ENCODE data around the gene ZG16B.

ZG16B gene

DNA sequence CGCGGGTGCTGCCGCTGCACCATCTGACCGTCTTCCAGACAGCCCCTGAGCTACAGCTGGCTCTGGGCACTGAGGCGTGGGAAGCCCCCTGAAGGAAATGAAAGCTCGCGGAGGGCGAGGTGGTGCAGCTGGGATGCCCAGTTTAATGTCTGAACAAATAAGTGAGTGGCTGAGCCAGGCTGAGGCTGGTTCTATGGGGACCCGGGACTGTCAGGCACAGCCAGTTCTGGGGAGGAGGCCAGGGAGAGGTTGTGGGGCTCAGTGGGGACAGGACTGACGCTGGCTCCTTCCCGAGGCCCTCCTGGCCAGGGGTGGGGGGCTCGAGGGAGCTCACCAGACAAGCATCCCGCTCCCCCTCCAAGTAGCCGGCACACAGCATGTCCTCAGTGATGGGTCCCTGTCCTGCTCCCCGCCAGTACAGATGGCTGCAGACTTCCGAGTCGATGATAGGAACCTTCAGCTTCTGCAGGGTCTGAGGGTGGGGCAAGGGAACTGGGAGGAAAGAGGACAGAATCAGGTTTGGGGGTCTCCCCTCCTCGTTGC, 23.5 kb downstream of the ZG16B start:
- H3K4me3 ChIP-seq (ENCODE audit: low read length), result no peak overlapping the region
- TF ChIP-seq, protein P1, sequence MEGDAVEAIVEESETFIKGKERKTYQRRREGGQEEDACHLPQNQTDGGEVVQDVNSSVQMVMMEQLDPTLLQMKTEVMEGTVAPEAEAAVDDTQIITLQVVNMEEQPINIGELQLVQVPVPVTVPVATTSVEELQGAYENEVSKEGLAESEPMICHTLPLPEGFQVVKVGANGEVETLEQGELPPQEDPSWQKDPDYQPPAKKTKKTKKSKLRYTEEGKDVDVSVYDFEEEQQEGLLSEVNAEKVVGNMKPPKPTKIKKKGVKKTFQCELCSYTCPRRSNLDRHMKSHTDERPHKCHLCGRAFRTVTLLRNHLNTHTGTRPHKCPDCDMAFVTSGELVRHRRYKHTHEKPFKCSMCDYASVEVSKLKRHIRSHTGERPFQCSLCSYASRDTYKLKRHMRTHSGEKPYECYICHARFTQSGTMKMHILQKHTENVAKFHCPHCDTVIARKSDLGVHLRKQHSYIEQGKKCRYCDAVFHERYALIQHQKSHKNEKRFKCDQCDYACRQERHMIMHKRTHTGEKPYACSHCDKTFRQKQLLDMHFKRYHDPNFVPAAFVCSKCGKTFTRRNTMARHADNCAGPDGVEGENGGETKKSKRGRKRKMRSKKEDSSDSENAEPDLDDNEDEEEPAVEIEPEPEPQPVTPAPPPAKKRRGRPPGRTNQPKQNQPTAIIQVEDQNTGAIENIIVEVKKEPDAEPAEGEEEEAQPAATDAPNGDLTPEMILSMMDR (IDR thresholded peaks at IDR 0.05; ENCODE audit: insufficient read depth, low read depth, low read length, missing control alignments), result no peak
- no peak for DNase-seq (ENCODE audit: low read depth)

DNA sequence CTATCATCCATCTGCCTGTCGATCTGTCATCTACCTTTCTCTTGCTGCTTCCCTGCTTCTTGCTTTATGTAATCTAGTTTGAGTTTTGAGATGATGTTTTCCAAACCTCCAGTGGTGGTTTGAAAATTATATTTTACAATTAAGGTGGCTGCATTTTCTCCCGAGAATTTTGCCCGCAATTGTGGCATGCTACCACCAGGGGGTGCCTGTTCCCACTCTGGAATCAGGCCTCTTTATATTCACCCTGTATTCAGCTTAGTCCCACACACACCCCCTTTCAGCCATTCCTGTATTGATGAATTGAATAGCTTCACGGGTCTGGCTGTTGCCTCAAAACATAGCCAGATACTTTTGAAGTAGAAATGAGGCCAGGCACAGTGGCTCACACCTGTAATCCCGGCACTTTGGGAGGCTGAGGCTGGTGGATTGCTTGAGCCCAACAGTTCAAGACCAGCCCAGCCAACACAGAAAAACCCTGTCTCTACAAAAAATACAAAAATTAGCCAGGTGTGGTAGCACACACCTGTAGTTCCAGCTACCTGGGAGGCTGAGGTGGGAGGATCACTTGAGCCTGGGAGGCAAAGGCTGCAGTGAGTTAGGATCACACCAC, 24.7 kb downstream of the ZG16B start:
- no peak for DNase-seq (ENCODE audit: low read depth)

DNA sequence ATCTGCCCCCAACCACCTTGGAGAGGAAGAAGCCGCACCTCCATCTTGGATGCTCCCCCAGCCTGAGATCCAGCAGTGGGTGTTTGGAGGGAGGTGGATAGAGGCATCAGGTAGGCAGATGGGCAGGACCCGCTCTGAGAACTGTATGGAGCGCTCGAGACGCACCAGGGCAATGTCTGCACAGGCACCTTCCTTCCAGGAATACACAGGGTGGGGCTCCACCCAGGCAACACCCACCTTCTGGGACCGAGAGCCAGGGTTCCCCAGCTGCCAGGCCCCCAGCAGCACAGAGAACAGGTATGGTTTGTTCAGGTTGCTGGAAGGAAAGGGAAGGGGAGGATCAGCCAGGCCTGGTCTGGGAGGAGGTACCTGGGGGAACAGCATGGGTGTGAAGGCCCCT, 25.4 kb downstream of the ZG16B start:
- no peak overlapping the region for H3K4me3 ChIP-seq (ENCODE audit: low read length)
- TF ChIP-seq, protein P1 (IDR thresholded peaks at IDR 0.05; ENCODE audit: insufficient read depth, low read depth, low read length, missing control alignments), result no peak
- no peak for DNase-seq (ENCODE audit: low read depth)

More for the DNA sequence above, 24.7 kb downstream of the ZG16B start:
- H3K4me3 ChIP-seq (ENCODE audit: low read length), result no peak overlapping the region
- TF ChIP-seq, protein P1 (IDR thresholded peaks at IDR 0.05; ENCODE audit: insufficient read depth, low read depth, low read length, missing control alignments), result peak; percentile 49

DNA sequence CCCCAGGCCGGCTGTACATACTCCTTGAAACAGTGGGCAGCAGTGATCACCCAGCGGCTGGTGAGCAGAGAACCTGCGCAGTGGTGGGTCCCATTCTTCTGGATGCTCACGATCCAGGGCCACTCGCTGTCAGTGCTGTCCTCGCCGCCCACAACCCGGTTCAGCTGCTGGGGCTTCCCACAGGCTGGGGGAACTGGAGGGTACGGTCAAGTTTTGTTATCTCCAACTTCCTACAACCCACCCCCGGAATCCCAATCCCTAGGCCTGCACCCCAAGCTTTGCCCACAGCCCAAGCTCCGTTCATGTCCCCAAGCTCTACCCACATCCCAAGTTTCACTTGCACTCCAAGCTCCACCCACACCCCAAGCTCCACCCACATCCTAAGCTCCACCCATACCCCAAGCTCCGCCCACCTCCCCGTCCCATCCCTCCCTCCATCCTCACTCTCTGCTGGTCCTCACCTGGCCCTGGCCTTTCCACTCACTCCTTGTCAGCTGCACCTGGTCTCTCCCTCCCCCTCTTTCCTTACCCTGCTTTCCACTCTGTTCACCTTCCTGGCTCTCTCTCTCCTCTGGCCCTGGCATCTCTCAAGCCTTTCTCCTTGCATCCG, 26.1 kb downstream of the ZG16B start:
- H3K4me3 ChIP-seq (ENCODE audit: low read length), result no peak overlapping the region
- DNase-seq (ENCODE audit: low read depth), result peak; percentile 30
- TF ChIP-seq, protein P1 (IDR thresholded peaks at IDR 0.05; ENCODE audit: insufficient read depth, low read depth, low read length, missing control alignments), result no peak

DNA sequence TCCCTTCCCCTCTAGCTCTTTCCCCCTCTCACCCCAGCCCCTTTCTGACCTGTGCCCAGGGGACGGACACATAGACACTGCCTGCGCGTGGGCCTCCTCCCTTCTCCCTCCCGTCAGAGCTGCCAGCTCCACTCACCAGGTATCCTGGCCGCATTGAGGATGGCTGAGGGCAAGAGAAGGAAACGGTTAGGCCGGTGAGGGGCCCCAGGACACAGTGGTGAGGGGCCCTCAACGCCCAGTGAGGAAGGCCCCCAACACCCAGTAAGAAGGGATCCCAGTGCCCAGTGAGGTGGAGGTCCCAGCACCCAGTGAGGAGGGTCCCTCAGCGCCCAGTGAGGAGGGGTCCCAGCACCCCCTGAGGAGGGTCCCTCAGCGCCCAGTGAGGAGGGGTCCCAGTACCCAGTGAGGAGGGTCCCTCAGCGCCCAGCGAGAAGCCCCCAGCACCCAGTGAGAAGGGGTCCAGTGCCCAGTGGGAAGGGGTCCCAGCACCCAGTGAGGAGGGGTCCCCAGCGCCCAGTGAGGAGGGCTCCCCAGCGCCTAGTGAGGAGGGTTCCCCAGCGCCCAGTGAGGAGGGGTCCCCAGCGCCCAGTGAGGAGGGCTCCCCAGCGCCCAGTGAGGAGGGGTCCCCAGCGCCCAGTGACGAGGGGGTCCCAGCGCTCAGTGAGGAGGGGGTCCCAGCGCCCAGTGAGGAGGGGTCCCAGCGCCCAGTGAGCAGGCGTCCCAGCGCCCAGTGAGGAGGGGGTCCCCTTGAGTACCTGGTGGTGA, 26.8 kb downstream of the ZG16B start:
- H3K4me3 ChIP-seq (ENCODE audit: low read length), result peak overlapping the region; percentile 44
- DNase-seq (ENCODE audit: low read depth), result no peak
- TF ChIP-seq, protein P1 (IDR thresholded peaks at IDR 0.05; ENCODE audit: insufficient read depth, low read depth, low read length, missing control alignments), result no peak

DNA sequence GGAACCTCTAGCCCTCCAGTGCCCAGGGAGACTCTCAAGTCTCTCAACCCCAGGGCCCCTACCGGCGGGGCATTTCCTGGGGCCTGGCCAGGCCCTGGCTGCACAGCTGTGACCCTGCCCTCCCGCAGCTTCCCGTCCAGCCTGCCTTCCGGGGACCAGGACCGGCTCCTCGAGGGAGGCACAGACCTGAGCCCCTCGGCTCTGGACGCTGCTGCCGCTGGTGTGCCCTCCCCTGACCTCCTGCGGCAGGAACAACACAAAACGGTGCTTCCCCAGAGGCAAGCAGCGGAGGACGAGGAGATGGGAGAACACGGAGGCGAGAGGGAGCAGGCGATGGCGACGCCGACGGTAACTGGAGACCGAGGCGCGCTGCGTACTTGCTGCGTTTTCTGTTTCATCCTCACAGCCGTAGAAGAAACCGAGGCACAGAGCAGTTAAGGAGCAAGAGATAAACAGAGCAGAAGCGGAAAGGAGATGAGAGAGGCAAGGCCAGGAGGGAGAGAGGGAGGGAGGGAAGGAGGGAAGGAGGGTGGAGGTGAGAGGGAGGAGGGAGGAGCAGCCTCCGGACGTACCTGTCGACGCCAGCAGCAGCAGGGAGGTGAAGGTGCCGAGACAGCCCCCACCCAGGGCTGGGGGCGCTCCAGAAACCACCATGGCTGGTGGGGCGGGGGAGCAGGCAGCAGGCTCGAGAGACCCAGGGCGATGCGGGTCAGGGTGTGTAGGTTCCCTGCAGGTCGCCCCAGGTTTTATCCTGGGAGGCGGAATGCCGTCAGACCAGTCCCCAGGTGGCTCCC, 27.5 kb downstream of the ZG16B start, which contains the start of gene PRSS22:
Gene PRSS22 (minus strand): TSS at position 720 of the 794 bp plus-strand sequence. CDS start 66 bp downstream, at position 654.
- TF ChIP-seq, protein P1 (IDR thresholded peaks at IDR 0.05; ENCODE audit: insufficient read depth, low read depth, low read length, missing control alignments), result no peak
- peak within 1 kb of the TSS; percentile 44 for H3K4me3 ChIP-seq (ENCODE audit: low read length)
- peak; percentile 56 for DNase-seq (ENCODE audit: low read depth)
